COR-L47 (cell line): ENCODE data around the gene TRPC4AP.

Experiments
- DNase-seq: peaks from one replicate; lab custom pipeline; 2025; lab: John Stamatoyannopoulos, UW

TRPC4AP gene

DNA sequence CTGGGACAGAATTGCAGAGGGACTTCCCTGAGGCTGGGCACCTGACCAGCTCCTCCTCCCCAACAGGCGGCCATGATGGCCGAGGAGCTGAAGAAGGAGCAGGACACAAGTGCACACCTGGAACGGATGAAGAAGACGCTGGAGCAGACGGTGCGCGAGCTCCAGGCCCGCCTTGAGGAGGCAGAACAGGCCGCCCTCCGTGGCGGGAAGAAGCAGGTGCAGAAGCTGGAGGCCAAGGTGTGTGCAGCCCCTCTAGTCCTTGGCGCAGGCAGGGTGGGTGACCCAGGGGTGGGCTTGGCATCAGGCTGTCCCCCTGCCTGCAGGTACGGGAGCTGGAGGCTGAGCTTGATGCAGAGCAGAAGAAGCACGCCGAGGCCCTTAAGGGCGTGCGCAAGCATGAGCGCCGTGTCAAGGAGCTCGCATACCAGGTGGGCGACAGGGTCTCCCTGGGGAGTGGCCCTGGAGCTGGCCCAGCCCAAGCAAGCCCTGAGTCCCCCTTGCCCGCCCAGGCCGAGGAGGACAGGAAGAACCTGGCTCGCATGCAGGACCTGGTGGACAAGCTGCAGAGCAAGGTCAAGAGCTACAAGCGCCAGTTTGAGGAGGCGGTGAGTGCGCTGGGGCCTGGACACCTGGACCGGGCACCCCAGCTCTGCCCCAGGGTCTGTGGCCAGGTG, 91.5 kb downstream of the TRPC4AP start:
- no peak for DNase-seq

DNA sequence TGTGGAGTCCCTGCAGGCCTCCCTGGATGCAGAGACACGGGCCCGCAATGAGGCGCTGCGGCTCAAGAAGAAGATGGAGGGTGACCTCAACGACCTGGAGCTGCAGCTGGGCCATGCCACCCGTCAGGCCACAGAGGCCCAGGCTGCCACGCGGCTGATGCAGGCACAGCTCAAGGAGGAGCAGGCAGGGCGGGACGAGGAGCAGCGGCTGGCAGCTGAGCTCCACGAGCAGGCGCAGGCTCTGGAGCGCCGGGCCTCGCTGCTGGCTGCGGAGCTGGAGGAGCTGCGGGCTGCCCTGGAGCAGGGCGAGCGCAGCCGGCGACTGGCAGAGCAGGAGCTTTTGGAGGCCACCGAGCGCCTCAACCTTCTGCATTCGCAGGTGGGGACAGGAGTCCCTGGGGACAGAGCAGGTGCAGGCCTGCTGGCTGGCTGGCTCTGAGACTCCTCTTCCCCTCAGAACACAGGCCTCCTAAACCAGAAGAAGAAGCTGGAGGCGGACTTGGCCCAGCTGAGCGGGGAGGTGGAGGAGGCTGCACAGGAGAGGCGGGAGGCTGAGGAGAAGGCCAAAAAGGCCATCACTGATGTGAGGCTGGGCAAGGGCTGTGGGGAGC, 92.2 kb downstream of the TRPC4AP start:
- no peak for DNase-seq

DNA sequence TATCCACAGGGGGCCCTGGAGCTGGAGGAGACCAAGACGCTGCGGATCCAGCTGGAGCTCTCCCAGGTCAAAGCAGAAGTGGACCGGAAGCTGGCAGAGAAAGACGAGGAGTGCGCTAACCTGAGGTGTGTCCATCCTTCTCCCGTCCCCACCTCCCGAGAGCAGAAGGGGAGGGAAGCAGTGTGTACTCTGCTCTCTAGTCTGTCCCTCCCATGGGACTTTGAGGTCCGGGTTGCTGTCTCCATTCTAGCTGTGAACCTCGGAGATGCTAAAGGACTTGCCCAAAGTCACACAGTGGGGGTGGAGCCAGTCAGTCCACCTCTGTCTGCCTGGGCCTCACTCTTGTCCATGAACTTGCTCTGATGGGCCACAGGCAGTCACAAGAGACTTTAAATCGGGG, 92.8 kb downstream of the TRPC4AP start:
- DNase-seq: no peak

DNA sequence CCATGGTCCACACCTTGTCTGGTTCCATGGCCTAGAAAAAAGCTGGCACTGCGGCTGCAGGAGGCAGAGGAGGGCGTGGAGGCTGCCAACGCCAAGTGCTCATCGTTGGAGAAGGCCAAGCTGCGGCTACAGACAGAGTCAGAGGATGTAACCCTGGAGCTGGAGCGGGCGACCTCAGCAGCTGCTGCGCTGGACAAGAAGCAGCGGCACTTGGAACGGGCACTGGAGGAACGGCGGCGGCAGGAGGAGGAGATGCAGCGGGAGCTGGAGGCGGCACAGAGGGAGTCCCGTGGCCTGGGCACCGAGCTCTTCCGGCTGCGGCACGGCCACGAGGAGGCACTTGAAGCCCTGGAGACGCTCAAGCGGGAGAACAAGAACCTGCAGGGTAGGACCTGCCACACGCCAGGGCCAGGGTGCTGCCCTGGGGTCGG, 93.6 kb downstream of the TRPC4AP start:
- no peak for DNase-seq

DNA sequence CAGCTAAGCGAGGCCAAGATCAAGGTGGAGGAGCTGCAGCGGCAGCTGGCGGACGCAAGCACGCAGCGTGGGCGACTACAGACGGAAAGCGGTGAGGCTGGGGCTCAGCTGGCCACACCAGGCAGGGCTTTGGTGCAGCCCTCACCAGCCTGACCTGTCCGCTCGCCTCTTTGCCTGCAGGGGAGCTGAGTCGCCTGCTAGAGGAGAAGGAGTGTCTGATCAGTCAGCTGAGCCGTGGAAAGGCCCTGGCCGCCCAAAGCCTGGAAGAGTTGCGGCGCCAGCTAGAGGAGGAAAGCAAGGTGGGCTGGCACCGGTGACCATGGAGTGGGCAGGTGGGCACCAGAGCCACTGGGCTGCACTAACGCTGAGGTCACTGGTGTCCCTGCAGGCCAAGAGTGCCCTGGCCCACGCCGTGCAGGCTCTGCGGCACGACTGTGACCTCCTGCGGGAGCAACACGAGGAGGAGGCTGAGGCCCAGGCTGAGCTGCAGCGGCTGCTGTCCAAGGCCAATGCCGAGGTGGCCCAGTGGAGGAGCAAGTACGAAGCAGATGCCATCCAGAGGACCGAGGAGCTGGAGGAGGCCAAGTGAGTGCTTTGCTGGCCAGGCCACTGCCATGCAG, 94.2 kb downstream of the TRPC4AP start:
- DNase-seq: no peak

DNA sequence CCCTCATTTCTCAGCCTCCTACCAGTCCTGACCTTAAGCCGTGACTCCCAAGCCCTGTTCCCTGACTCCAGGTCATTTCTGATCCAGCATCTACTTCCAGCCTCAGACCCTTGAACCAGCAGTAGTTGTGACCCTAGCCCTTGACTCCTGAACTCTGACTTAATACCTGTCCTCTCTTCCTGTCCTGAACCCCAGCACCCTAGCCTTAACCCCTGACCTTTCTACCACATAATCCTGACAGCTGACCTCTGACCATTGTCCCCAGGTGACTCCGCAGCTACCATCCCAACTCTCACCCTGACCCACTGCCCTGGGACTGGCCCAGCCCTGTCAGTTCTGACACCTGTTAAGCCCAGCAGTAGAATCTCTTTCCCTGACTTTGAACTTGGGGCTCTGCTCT, 94.8 kb downstream of the TRPC4AP start:
- DNase-seq: no peak

DNA sequence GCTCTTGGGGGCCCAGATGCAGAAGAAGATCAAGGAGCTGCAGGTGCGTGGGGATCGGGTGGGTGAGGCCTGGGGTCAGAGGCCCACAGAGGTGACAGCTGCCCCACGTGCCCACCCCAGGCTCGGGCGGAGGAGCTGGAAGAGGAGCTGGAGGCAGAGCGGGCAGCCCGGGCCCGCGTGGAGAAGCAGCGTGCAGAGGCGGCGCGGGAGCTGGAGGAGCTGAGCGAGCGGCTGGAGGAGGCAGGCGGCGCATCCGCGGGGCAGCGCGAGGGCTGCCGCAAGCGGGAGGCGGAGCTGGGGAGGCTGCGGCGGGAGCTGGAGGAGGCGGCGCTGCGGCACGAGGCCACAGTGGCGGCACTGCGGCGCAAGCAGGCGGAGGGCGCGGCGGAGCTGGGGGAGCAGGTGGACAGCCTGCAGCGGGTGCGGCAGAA, 95.5 kb downstream of the TRPC4AP start:
- no peak for DNase-seq

DNA sequence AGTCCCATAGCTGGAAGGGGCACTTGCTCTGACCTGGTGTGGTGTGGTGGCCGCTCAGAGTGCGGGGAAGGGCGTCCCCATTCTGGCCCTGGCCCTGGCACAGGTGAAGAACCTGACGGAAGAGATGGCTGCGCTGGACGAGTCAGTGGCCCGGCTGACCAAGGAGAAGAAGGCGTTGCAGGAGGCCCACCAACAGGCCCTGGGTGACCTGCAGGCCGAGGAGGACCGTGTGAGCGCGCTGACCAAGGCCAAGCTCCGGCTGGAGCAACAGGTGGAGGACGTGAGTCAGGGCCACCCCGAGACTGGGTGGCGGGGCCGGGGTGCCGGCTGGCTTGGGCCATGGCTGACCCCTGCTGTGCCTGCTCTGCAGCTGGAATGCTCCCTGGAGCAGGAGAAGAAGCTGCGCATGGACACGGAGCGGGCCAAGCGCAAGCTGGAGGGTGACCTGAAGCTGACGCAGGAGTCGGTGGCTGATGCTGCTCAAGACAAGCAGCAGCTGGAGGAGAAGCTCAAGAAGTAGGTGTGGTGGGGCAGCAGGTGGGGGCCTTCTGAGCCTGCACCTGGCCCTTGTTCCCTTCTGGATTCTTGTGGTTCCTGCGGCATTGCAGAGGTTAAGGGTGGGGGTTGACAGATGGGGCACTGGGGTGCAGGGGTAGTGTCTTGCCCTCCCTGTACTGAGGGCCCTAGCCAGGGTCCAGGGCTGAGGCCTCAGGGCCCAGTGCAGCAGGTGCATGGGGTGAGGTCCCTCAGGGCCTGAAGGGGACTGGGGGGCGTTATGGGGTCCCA, 96.2 kb downstream of the TRPC4AP start:
- no peak for DNase-seq

DNA sequence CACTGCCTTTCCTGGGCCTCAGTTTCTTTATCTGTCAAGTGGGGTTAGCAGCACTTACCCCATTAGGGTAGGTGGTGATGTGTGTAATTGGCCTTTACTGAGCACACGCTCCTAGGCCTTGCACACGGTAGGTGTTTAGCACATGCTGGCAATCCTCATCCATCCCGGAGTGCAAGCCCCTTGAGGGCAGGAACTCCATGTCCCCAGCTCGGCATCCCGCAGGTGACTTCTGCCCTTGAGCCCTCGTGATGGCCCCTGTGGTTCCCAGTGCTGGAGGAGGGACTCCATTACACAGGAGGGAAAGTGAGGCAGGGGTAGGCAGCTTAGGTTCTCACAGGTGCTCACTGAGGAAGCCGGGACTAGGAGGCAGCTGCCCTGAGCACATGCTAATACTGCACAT, 96.9 kb downstream of the TRPC4AP start:
- no peak for DNase-seq

DNA sequence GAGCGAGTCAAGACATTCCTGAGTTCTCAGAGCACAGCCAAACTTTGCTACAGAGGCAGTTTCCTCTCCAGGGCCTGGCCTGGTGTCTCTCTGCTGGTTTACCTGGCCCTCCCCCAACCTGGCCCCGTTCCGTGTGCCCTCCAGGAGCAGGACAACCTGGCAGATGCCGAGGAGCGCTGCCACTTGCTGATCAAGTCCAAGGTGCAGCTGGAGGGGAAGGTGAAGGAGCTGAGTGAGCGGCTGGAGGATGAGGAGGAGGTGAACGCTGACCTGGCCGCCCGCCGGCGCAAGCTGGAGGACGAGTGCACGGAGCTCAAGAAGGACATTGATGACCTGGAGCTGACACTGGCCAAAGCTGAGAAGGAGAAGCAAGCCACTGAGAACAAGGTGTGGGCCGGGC, 97.4 kb downstream of the TRPC4AP start:
- no peak for DNase-seq

DNA sequence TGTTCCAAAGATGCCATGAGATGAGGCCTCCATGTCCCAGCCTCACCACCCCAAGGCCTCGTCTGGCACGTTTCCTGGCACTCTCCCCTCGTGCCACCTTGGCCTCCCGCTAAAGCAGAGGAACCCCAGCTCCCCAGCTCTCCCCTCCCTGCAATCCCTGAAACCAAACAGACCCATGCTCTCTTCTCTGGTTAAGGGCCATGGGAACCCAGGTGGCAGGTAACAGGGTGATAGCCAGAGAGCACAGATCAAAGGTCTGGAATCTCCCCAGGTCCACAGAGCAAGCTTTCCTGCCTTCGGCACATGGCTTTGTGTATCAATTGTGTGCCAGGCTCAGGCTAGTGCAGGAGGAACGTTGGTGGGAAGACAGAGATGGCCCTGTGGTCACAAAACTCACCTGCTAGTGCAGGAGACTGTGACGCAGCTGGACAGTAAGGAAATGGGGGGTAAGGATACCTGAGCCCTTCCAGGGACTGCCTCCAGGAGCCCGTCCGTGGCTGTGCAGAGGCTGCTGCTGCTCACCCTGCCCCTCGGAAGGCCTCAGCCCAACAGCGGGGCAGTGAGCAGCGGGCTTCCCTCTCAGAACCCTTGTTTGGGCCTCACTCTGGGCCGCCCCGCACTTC, 98.0 kb downstream of the TRPC4AP start:
- DNase-seq: no peak

DNA sequence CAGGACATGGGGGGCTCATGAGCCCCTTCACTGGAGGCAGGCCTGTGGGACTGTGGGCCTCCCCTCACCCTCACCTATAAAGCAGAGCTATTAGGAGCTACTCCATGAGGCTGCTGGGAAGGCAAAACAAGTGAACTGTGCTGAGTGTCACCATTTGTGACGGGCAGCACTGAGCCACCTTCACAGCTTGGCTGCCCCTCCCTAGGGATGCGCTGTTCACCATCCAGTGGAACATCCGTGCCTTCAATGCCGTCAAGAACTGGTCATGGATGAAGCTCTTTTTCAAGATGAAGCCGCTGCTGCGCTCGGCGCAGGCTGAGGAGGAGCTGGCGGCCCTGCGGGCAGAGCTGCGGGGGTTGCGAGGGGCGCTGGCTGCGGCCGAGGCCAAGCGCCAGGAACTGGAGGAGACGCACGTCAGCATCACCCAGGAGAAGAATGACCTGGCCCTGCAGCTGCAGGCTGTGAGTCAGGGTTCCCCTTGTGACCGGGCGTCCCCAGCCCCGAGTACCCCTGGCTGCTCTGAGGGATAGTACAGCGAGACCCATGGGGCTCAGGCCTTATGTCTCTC, 98.6 kb downstream of the TRPC4AP start:
- DNase-seq: no peak

DNA sequence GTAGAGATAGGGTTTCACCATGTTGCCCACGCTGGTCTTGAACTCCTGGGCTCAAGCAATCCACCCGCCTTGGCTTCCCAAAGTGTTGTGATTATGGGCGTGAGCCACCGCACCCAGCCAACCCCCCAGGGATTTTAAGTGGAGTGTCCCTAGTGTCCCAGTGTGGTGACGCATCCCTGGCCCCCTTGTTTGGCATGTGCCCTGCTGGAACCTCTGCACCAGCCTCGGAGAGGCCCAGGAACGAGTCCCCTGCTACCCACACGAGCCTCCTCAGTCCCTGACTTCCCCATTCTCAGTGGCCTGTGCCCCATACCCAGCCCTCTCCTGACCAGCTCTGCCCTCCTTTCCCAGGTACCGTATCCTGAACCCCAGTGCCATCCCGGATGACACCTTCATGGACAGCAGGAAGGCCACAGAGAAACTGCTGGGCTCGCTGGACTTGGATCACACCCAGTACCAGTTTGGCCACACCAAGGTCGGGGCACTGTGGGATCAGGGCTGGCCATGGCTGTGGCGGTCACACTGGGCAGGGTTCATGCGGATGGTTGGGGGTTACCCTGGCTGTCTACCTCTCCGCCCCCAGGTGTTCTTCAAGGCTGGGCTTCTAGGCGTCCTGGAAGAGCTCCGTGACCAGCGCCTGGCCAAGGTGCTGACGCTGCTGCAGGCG, 99.7 kb downstream of the TRPC4AP start:
- no peak for DNase-seq

DNA sequence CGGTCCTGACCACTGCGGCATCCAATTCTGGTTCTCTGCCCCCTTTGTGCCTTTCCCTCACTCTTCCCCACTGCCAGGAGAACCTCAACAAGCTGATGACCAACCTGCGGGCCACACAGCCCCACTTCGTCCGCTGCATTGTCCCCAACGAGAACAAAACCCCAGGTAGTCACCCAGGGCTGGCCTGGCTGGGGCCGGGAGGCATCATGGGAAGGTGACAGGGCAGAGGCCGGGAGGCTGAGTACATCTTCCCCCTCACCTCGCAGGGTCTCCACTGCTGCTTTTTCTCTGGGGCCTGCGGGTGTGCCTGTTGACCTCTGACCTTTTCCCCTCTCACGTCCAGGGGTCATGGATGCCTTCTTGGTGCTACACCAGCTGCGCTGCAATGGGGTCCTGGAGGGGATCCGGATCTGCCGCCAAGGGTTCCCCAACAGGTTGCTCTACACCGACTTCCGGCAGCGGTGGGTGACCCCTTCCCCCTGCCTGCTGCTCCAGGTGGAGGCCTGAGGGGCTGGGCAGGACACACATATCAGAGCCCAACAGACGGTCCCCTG, 101.9 kb downstream of the TRPC4AP start:
- no peak for DNase-seq

DNA sequence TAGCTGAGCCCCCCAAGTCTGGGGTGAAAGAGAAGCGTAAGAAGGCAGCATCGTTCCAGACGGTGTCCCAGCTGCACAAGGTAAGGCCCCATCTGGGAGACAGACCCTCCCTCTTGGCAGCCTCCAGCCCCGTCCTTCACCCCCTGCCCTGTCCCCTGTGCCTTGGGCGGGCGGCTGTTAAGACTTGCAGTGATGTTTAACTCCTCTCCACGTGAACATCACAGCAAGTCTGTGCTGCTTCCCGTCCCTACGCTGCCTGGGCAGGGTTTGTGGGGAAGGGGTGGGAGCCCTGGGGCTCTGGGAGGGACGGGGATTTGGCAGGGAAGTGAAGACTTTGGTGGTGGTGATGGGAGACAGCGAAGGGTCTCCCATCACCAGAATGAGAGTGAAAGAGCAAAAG, 102.4 kb downstream of the TRPC4AP start:
- no peak for DNase-seq

DNA sequence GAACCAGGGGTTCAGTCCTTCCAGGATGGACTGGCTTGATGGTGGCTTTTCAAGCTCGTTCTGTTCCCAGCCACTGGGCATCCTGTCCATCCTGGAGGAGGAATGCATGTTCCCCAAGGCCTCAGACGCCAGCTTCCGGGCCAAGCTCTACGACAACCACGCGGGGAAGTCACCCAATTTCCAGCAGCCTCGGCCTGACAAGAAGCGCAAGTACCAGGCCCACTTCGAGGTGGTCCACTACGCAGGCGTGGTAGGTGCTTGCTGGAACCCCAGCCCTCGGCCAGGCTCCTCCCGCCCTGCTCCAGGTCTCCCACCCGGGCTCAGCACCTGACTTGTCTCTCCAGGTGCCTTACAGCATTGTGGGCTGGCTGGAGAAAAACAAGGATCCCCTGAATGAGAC, 102.9 kb downstream of the TRPC4AP start:
- DNase-seq: no peak

DNA sequence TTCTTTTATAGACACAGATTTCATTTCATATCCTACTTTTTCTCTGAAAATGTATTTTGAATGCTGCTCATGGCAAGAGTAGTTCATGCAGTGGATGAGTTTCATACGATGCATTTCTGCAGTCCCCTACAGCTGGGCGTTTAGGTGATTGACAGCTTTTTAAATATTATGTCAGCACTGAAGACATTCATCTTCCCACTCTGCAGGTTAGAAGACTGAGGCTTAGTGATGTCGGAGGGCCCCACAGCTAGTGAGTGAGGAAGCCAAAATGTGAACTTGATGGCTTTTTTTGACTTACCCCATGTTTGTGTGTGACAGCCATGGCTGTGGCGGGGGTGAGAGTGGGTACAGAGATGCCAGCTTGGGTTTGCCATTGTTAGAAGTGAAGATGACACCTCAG, 103.5 kb downstream of the TRPC4AP start:
- DNase-seq: no peak

DNA sequence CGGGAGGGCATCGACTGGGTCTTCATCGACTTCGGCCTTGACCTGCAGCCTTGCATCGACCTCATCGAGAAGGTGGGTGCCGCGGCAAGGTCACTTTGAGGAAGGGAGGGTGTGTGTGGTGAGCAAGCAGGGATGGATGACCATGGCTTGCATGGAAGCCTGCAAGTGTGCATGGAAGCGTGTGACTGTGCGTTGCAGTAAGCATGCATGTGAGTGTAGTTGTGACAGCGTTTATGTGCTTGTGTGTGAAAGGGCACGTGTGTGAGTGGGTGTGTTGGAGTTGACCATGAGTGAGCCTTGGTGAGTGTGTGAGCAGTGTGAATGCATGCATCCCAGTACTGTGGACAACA, 104.4 kb downstream of the TRPC4AP start:
- no peak for DNase-seq

DNA sequence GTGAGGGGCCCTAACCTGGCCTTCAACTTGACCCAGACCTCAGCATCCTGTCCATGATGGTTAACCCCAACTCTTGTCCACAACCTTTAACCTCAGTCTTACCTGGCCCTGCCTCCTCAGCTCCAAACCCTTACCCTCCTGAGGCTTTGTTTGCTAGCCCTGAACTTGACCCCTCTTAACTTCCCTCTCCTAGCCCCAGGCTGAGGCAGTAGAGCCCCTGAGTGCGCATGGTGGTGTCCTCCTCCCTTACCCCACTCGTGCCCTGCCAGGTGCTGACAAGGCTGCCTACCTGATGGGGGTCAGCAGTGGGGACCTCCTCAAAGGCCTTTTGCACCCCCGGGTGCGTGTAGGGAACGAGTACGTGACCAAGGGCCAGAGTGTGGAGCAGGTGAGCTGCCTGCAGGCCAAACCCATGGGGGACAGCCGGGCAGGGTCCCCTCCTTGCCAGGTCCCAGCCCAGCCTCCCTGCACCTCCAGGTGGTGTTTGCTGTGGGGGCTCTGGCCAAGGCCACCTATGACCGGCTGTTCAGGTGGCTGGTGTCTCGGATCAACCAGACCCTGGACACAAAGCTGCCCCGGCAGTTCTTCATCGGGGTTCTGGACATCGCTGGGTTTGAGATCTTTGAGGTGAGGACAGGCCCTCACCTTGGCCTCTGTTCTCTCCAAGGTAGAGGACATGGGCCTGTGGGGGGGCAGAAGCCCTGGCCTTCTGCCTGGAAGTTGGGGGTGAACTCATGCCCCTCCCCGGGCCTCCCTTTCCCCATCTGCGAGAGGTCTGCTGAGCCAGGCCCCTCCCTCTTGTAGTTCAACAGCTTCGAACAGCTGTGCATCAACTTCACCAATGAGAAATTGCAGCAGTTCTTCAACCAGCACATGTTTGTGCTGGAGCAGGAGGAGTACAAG, 105.1 kb downstream of the TRPC4AP start:
- DNase-seq: no peak
